Middle frontal gyrus (tissue), 1 donor: ENCODE measurements around the gene SDR9C7.
"Not testable (repeated sequence)": the region's sequence is repeated elsewhere in the genome, so short reads cannot be mapped to it uniquely, and the experiment has no call there.

Experiments
- DNase-seq: peaks from one replicate; pipeline ENCODE4 v3.0.0-alpha.2; 2015; ENCODE audit warnings: low spot score; ENCODE audit errors: extremely low spot score

The SDR9C7 gene

GRCh38 chr12:56953314-56953713, 19.1 kb upstream of the SDR9C7 start:
- no peak for DNase-seq

GRCh38 chr12:56951582-56952339, 17.6 kb upstream of the SDR9C7 start:
- no peak for DNase-seq

- no peak for DNase-seq
Observed at GRCh38 chr12:56948881-56949280, 14.7 kb upstream of the SDR9C7 start.

GRCh38 chr12:56948457-56948777, 14.2 kb upstream of the SDR9C7 start:
- no peak for DNase-seq

- DNase-seq, result no peak
Observed at GRCh38 chr12:56947633-56948456, 13.6 kb upstream of the SDR9C7 start.

- DNase-seq, result no peak
Observed at GRCh38 chr12:56943878-56944277, 9.7 kb upstream of the SDR9C7 start.

GRCh38 chr12:56943374-56943773, 9.2 kb upstream of the SDR9C7 start:
- not testable (repeated sequence) for DNase-seq

GRCh38 chr12:56941299-56942017, 7.2 kb upstream of the SDR9C7 start:
- DNase-seq, result no peak

- DNase-seq, result not testable (repeated sequence)
Observed at GRCh38 chr12:56940942-56941298, 6.7 kb upstream of the SDR9C7 start.

- DNase-seq, result no peak
Observed at GRCh38 chr12:56935752-56936151, 1.5 kb upstream of the SDR9C7 start.

GRCh38 chr12:56935157-56935556, 949 bp upstream of the SDR9C7 start:
- DNase-seq, result no peak

- no peak for DNase-seq
Observed at GRCh38 chr12:56932867-56933266, 1.3 kb downstream of the SDR9C7 start.

- no peak for DNase-seq
Observed at GRCh38 chr12:56932146-56932545, 2.1 kb downstream of the SDR9C7 start.

- DNase-seq, result no peak
Observed at GRCh38 chr12:56931474-56931978, 2.7 kb downstream of the SDR9C7 start.

- no peak for DNase-seq
Observed at GRCh38 chr12:56930241-56930640, 4.0 kb downstream of the SDR9C7 start.

- no peak for DNase-seq
Observed at GRCh38 chr12:56929780-56930179, 4.4 kb downstream of the SDR9C7 start.

GRCh38 chr12:56928262-56928661, 5.9 kb downstream of the SDR9C7 start:
- no peak for DNase-seq

GRCh38 chr12:56927281-56927680, 6.9 kb downstream of the SDR9C7 start:
- DNase-seq, result no peak

GRCh38 chr12:56922031-56922430, 12.2 kb downstream of the SDR9C7 start:
- DNase-seq, result no peak

- no peak for DNase-seq
Observed at GRCh38 chr12:56921346-56921745, 12.9 kb downstream of the SDR9C7 start.

- DNase-seq, result not testable (repeated sequence)
Observed at GRCh38 chr12:56918139-56918538, 16.1 kb downstream of the SDR9C7 start.

- no peak for DNase-seq
Observed at GRCh38 chr12:56916996-56917333, 17.2 kb downstream of the SDR9C7 start.
